Endothelial cell of umbilical vein (primary cell): Measurements from ENCODE around the gene SLC35E3.

Source experiments
- CTCF ChIP-seq, 2 donors: IDR thresholded peaks; 1 replicate in 1 of 2; 2 replicates in 1 of 2; pipeline ENCODE4 v1.5.1; 2011; ENCODE audit warnings: low read length in 2 of 2, mild to moderate bottlenecking in 2 of 2, moderate library complexity in 2 of 2, control low read depth in 1 of 2, inconsistent platforms in 1 of 2, low read depth in 1 of 2; ENCODE audit not compliant: insufficient read depth in 1 of 2; ENCODE audit errors: extremely low read depth in 1 of 2
- JUN ChIP-seq: IDR thresholded peaks from 2 replicates; pipeline ENCODE4 v1.6.1; 2011; ENCODE audit warnings: borderline replicate concordance, low read depth; ENCODE audit not compliant: insufficient read length, insufficient read depth
- MAX ChIP-seq: IDR thresholded peaks from 2 replicates; pipeline ENCODE4 v1.6.1; 2011; ENCODE audit not compliant: insufficient read depth, insufficient read length
- POLR2A ChIP-seq: IDR thresholded peaks from 2 replicates; pipeline ENCODE4 v1.6.1; 2012; ENCODE audit warnings: low read depth, mild to moderate bottlenecking, control low read depth, low read length
- POLR2AphosphoS5 ChIP-seq: IDR thresholded peaks from 2 replicates; pipeline ENCODE4 v1.6.1; 2012; ENCODE audit warnings: low read depth, mild to moderate bottlenecking, control low read depth, low read length, moderate library complexity; ENCODE audit not compliant: insufficient read depth

- no peak for TF ChIP-seq JUN
- no peak for TF ChIP-seq CTCF (IDR thresholded peaks at IDR 0.05; ENCODE audit: extremely low read depth in 1 of 2, insufficient read depth in 1 of 2, low read depth in 1 of 2, low read length in 2 of 2)
- TF ChIP-seq MAX = no peak
- TF ChIP-seq POLR2A = no peak
- TF ChIP-seq POLR2AphosphoS5 = no peak
Measured at GRCh38 chr12:68824597-68825250, 78.7 kb downstream of the SLC35E3 start.
